Measurements from ENCODE around the gene AFG3L2.

The AFG3L2 gene

DNA sequence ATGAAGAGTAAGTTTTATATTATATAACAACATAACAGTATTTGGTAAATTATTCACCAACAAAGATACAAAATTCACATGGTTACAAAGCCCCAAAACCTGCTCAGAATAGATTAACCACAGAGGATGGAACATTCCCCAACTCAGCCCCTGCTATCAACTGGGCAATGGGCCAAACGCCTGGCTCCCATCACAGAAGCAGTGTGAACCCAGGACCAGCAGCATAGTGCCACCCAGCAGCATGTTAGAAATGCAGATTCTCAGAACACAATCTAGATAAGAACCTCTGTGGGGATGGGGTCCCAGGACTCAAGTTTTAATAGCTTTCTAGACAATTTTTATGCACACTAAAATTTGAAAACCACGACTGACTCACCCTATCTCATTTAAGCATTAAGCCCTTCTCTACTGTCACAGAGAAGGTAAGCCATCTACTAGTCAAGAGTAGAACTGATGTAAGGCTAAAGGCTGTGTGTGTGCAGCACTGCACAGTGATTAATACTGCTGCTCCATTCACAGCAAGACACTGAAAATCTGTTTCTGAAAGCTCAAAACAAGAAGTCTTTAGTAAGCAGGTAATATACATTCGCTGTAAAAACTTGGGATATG is 15.2 kb downstream of the AFG3L2 start:
- no peak overlapping the region for H3K4me3 ChIP-seq (ENCODE audit: low read length)
- DNase-seq (ENCODE audit: low read depth): no peak
- TF ChIP-seq, protein P1, sequence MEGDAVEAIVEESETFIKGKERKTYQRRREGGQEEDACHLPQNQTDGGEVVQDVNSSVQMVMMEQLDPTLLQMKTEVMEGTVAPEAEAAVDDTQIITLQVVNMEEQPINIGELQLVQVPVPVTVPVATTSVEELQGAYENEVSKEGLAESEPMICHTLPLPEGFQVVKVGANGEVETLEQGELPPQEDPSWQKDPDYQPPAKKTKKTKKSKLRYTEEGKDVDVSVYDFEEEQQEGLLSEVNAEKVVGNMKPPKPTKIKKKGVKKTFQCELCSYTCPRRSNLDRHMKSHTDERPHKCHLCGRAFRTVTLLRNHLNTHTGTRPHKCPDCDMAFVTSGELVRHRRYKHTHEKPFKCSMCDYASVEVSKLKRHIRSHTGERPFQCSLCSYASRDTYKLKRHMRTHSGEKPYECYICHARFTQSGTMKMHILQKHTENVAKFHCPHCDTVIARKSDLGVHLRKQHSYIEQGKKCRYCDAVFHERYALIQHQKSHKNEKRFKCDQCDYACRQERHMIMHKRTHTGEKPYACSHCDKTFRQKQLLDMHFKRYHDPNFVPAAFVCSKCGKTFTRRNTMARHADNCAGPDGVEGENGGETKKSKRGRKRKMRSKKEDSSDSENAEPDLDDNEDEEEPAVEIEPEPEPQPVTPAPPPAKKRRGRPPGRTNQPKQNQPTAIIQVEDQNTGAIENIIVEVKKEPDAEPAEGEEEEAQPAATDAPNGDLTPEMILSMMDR (conservative IDR thresholded peaks at IDR 0.05; ENCODE audit: low read length): no peak

DNA sequence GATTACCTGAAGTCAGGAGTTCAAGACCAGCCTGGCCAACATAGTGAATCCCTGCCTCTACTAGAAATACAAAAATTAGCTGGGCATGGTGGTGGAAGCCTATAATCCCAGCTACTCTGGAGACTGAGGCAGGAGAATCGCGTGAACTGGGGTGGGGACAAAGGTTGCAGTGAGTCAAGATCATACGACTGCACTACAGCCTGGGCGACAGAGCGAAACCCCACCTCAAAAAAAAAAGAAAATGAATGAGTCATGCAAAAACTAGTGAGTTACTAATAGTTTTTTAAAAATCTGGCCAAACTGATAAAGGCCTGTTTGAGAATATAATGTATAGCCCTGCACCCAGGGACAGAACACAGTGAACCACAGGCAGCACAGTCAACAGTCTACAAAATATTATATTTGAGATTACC is 17.5 kb downstream of the AFG3L2 start:
- DNase-seq (ENCODE audit: low read depth): no peak
- no peak overlapping the region for H3K4me3 ChIP-seq (ENCODE audit: low read length)
- TF ChIP-seq, protein P1 (conservative IDR thresholded peaks at IDR 0.05; ENCODE audit: low read length): no peak

DNA sequence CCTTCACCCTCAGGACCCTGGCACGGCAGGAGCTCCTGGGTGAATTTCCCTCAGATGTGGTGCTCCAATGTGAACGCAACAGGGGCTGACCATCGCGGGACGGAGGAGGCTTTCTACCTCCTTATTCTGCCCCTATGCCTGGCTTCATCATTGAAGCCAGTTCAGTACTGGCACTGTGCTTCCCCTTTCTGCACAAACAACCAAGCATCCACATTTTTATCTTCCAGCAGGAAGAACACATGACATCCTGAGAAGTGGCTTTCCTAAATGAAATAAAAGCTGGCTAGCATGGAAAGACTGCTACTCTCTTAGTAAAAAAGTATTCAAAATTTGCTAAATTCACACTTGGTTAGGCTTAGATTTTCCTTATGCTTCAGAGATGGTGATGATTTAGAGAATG is 24.8 kb downstream of the AFG3L2 start:
- DNase-seq (ENCODE audit: low read depth): no peak
- H3K4me3 ChIP-seq (ENCODE audit: low read length): no peak overlapping the region
- TF ChIP-seq, protein P1 (conservative IDR thresholded peaks at IDR 0.05; ENCODE audit: low read length): no peak

DNA sequence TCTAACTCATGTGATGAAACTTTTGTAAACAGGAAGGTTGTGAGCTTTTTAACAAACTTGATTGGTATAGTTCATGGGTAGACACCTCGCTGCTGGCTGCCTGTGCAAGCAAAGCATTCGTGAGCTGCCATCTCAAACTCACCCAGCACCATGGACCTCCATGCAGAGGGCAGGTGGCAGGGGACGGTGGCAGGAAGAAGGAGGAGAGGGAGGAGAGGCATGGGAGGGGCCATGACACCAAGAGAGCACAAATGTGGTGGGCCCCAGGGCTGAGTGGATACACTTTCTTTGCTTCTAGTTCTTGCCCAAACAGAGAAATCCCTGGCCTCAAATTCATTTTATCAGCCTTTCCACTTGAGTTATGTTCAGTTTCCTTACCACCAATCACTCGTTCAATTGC is 29.1 kb downstream of the AFG3L2 start:
- DNase-seq (ENCODE audit: low read depth): no peak
- H3K4me3 ChIP-seq (ENCODE audit: low read length): no peak overlapping the region
- TF ChIP-seq, protein P1 (conservative IDR thresholded peaks at IDR 0.05; ENCODE audit: low read length): no peak

DNA sequence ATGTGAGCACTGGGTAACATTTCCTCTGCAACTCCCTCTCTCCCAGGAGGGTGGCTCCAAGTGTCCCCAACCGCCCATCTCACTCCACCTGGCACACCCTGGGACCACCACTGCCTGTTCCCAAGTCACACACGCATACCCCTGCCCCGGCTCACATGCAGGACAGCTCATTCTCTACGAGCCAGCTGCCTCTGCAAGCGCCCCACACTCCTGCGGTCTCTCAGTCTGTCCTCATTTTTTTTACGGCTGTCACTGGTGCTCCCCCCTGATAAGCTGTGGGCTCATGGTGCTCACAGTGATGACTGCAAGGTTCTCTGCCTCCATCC is 30.8 kb downstream of the AFG3L2 start:
- H3K4me3 ChIP-seq (ENCODE audit: low read length): no peak overlapping the region
- TF ChIP-seq, protein P1 (conservative IDR thresholded peaks at IDR 0.05; ENCODE audit: low read length): no peak
- no peak for DNase-seq (ENCODE audit: low read depth)

DNA sequence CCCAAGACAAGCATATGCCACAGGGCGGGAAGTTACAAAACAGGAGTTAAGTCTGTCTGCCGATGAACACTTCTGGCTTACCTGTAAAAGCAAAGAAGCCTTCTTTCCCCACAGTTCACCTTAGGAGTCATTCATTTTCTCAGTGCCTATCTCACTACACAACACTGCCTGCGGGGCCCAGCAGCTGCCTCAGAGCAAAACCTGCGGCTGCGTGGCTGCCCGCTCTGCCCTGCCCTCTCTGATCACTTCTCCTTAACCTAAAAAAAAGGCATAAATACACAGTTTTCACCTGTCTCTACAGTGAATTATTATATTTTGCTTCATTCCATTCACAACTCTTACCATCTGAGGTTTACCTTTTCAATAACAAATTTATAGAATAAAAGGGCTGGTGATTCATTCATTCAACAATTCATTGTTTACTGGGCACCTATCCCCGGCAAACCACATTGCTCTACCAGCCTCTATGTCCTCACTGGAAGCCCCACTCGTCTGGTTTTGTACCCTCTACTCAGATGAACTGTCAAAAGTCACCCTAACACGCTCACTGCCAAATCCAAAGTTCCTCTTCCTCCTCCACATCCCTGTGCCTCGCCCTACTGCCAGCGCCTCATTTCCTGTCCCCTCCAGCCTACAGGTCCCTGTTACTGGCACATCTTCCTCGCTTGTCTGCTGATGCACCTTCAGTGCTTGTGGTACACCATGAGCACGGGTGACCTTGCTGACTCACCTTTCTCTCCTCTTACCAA is 31.4 kb downstream of the AFG3L2 start:
- TF ChIP-seq, protein P1 (conservative IDR thresholded peaks at IDR 0.05; ENCODE audit: low read length): no peak
- no peak for DNase-seq (ENCODE audit: low read depth)
- no peak overlapping the region for H3K4me3 ChIP-seq (ENCODE audit: low read length)

DNA sequence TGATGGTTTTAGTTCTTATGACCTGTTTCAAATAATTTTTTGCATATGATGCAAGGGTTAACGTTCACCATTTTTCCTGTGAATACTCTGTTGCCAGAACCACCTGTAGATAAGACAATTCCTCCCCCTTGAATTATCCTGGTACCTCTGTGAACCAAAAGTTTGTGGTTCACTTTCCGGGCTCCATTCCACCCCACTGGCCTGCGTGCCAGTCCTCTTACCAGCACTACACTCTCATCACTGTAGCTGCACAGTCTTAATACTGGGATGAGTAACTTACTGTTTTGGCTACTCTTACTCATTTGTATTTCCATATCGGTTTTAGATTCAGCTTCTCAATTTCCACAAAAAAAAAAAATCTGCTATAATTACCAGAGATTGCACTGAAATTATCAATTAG is 34.4 kb downstream of the AFG3L2 start:
- TF ChIP-seq, protein P1 (conservative IDR thresholded peaks at IDR 0.05; ENCODE audit: low read length): no peak
- no peak overlapping the region for H3K4me3 ChIP-seq (ENCODE audit: low read length)
- no peak for DNase-seq (ENCODE audit: low read depth)
